ENCODE measurements around the gene VCP.

The VCP gene

DNA sequence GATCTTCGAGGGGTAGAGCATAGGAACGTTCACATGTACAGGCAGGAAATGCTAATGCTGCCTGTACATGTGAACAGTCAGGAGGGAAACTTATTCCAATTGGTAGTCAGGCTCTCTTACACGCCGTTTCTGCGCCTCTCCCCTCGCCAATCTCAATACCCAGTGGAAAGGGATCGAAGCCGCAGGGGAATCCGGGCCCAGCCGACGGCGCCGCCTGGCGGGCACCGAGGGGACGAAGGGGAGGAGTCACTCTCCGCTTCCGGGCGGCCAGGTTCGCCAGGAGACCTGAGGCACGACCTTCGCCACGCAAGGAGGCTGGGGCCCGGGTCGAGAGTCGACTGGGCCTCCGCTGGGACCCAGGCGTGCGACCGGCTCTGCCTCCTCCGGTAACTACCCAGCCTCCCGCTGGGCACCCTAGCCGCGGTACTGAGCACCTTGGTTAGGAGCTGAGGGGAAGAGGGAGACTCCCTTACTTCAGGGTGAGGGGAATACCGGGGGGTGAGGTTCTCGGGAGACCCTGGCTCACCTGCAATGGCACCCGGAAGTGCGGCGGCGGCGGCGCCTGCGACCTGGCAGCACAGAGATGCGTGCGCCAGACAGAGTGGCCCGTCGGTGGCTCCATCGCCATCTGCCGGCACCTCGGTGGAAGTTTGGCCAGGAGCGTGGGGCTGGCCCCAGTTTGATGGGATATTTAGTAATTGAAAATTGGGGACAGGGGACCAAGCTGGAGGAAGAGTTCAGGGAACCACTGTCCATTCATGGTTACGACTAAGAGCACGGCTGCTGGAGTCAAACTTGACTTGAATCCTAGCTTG, 23.8 kb upstream of the VCP start, which contains the start of gene PIGO (continued):
- TF ChIP-seq ZBTB11 (tag by site-specific recombination; conservative IDR thresholded peaks at IDR 0.05; ENCODE audit: low read depth), result peak; percentile 94
- TF ChIP-seq, protein P1, sequence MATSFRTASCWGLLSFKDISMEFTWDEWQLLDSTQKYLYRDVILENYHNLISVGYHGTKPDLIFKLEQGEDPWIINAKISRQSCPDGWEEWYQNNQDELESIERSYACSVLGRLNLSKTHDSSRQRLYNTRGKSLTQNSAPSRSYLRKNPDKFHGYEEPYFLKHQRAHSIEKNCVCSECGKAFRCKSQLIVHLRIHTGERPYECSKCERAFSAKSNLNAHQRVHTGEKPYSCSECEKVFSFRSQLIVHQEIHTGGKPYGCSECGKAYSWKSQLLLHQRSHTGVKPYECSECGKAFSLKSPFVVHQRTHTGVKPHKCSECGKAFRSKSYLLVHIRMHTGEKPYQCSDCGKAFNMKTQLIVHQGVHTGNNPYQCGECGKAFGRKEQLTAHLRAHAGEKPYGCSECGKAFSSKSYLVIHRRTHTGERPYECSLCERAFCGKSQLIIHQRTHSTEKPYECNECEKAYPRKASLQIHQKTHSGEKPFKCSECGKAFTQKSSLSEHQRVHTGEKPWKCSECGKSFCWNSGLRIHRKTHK (tag by site-specific recombination; IDR thresholded peaks at IDR 0.05), result no peak
- TF ChIP-seq ZNF174 (tag by site-specific recombination; IDR thresholded peaks at IDR 0.05), result no peak
- TF ChIP-seq, protein P2, sequence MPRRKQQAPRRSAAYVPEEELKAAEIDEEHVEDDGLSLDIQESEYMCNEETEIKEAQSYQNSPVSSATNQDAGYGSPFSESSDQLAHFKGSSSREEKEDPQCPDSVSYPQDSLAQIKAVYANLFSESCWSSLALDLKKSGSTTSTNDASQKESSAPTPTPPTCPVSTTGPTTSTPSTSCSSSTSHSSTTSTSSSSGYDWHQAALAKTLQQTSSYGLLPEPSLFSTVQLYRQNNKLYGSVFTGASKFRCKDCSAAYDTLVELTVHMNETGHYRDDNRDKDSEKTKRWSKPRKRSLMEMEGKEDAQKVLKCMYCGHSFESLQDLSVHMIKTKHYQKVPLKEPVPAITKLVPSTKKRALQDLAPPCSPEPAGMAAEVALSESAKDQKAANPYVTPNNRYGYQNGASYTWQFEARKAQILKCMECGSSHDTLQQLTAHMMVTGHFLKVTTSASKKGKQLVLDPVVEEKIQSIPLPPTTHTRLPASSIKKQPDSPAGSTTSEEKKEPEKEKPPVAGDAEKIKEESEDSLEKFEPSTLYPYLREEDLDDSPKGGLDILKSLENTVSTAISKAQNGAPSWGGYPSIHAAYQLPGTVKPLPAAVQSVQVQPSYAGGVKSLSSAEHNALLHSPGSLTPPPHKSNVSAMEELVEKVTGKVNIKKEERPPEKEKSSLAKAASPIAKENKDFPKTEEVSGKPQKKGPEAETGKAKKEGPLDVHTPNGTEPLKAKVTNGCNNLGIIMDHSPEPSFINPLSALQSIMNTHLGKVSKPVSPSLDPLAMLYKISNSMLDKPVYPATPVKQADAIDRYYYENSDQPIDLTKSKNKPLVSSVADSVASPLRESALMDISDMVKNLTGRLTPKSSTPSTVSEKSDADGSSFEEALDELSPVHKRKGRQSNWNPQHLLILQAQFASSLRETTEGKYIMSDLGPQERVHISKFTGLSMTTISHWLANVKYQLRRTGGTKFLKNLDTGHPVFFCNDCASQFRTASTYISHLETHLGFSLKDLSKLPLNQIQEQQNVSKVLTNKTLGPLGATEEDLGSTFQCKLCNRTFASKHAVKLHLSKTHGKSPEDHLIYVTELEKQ (tag by site-specific recombination; IDR thresholded peaks at IDR 0.05; ENCODE audit: borderline replicate concordance), result no peak
- TF ChIP-seq ZNF707 (tag by site-specific recombination; IDR thresholded peaks at IDR 0.05), result no peak
- TF ChIP-seq ZNF24 (tag by site-specific recombination; IDR thresholded peaks at IDR 0.05), result no peak
- TF ChIP-seq ZBTB10 (tag by site-specific recombination; IDR thresholded peaks at IDR 0.05), result peak; percentile 63; the same call in 1 of the 2 replicates
- TF ChIP-seq SCRT2 (tag by site-specific recombination; IDR thresholded peaks at IDR 0.05), result peak; percentile 55; the same call in 1 of the 2 replicates
- TF ChIP-seq ZNF10 (tag by site-specific recombination; IDR thresholded peaks at IDR 0.05), result no peak
- TF ChIP-seq, protein P3, sequence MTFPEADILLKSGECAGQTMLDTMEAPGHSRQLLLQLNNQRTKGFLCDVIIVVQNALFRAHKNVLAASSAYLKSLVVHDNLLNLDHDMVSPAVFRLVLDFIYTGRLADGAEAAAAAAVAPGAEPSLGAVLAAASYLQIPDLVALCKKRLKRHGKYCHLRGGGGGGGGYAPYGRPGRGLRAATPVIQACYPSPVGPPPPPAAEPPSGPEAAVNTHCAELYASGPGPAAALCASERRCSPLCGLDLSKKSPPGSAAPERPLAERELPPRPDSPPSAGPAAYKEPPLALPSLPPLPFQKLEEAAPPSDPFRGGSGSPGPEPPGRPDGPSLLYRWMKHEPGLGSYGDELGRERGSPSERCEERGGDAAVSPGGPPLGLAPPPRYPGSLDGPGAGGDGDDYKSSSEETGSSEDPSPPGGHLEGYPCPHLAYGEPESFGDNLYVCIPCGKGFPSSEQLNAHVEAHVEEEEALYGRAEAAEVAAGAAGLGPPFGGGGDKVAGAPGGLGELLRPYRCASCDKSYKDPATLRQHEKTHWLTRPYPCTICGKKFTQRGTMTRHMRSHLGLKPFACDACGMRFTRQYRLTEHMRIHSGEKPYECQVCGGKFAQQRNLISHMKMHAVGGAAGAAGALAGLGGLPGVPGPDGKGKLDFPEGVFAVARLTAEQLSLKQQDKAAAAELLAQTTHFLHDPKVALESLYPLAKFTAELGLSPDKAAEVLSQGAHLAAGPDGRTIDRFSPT (tag by site-specific recombination; IDR thresholded peaks at IDR 0.05), result no peak
- TF ChIP-seq REST (tag by site-specific recombination; IDR thresholded peaks at IDR 0.05), result no peak
- no peak for TF ChIP-seq ZBTB44 (tag by site-specific recombination; IDR thresholded peaks at IDR 0.05)
- no peak for TF ChIP-seq ZNF148 (tag by site-specific recombination; IDR thresholded peaks at IDR 0.05; ENCODE audit: borderline replicate concordance)
